SK-N-SH treated with all-trans-retinoic acid at 6 μM for 48 hours (cell line): ENCODE results near the gene TYSND1.

Source experiments
- ATAC-seq: fragments of 200-7000 bp; cut with Tn5 transposase; 3 replicates; pipeline ENCODE4 v1.9.1; 2020; ENCODE audit warnings: mild to moderate bottlenecking, moderate library complexity
- ARNTL ChIP-seq: fragments of 450-650 bp; formaldehyde crosslinking; IDR thresholded peaks from 2 replicates; pipeline ENCODE4 v1.5.0; 2020; ENCODE audit warnings: low read depth, mild to moderate bottlenecking, moderate library complexity, borderline replicate concordance
- BACH2 ChIP-seq: fragments of 250-450 bp; sonication (Bioruptor Pico); IDR thresholded peaks from 2 replicates; pipeline ENCODE4 v1.9.0; 2021; ENCODE audit warnings: mild to moderate bottlenecking, borderline replicate concordance
- CREB5 ChIP-seq: fragments of 250-450 bp; sonication (Bioruptor Pico); IDR thresholded peaks from 2 replicates; pipeline ENCODE4 v1.5.1; 2020; ENCODE audit warnings: low read depth, mild to moderate bottlenecking, moderate library complexity
- CSDC2 ChIP-seq: fragments of 250-450 bp; sonication (Bioruptor Pico); IDR thresholded peaks from 2 replicates; pipeline ENCODE4 v1.5.0; 2020; ENCODE audit warnings: mild to moderate bottlenecking, moderate library complexity
- ESRRG ChIP-seq: fragments of 250-450 bp; sonication (Bioruptor Pico); IDR thresholded peaks from 2 replicates; pipeline ENCODE4 v1.6.1; 2021; ENCODE audit warnings: mild to moderate bottlenecking
- GLIS3 ChIP-seq: fragments of 250-450 bp; sonication (Bioruptor Pico); IDR thresholded peaks from 2 replicates; pipeline ENCODE4 v1.5.0; 2020; ENCODE audit warnings: mild to moderate bottlenecking, moderate library complexity
- ISL1 ChIP-seq: fragments of 250-450 bp; sonication (Bioruptor Pico); IDR thresholded peaks from 2 replicates; pipeline ENCODE4 v2.1.2; 2022; ENCODE audit warnings: mild to moderate bottlenecking, moderate library complexity
- OSR1 ChIP-seq: fragments of 250-450 bp; sonication (Bioruptor Pico); IDR thresholded peaks from 2 replicates; pipeline ENCODE4 v1.8.0; 2022; ENCODE audit warnings: moderate library complexity, mild to moderate bottlenecking, inconsistent platforms
- PPARA ChIP-seq: fragments of 250-450 bp; sonication (Bioruptor Pico); IDR thresholded peaks from 2 replicates; pipeline ENCODE4 v1.5.0; 2020; ENCODE audit warnings: mild to moderate bottlenecking, borderline replicate concordance
- RARB ChIP-seq: fragments of 250-450 bp; sonication (Bioruptor Pico); IDR thresholded peaks from 2 replicates; pipeline ENCODE4 v1.8.0; 2021; ENCODE audit warnings: mild to moderate bottlenecking, moderate library complexity
- SNAI2 ChIP-seq: fragments of 250-450 bp; sonication (Bioruptor Pico); IDR thresholded peaks from 2 replicates; pipeline ENCODE4 v1.5.0; 2020; ENCODE audit warnings: mild to moderate bottlenecking, moderate library complexity
- TCF4 ChIP-seq: fragments of 250-450 bp; sonication (Bioruptor Pico); IDR thresholded peaks from 2 replicates; pipeline ENCODE4 v1.8.0; 2021; ENCODE audit warnings: mild to moderate bottlenecking, moderate library complexity, borderline replicate concordance
- TOX ChIP-seq: fragments of 250-450 bp; sonication (Bioruptor Pico); IDR thresholded peaks from 2 replicates; pipeline ENCODE4 v1.8.0; 2021; ENCODE audit warnings: mild to moderate bottlenecking, moderate library complexity, borderline replicate concordance
- TSHZ2 ChIP-seq: fragments of 250-450 bp; sonication (Bioruptor Pico); IDR thresholded peaks from 2 replicates; pipeline ENCODE4 v1.5.0; 2020; ENCODE audit warnings: mild to moderate bottlenecking, moderate library complexity
- ZC3H10 ChIP-seq: fragments of 250-450 bp; sonication (Bioruptor Pico); IDR thresholded peaks from 2 replicates; pipeline ENCODE4 v1.5.1; 2021; ENCODE audit warnings: mild to moderate bottlenecking, moderate library complexity
- ZFP3 ChIP-seq: fragments of 250-450 bp; sonication (Bioruptor Pico); IDR thresholded peaks from 2 replicates; pipeline ENCODE4 v1.5.0; 2020; ENCODE audit warnings: mild to moderate bottlenecking, moderate library complexity
- ZFP30 ChIP-seq: fragments of 450-650 bp; formaldehyde crosslinking; IDR thresholded peaks from 2 replicates; pipeline ENCODE4 v1.5.0; 2022; ENCODE audit warnings: mild to moderate bottlenecking, moderate library complexity
- ZNF565 ChIP-seq: fragments of 450-650 bp; formaldehyde crosslinking; conservative IDR thresholded peaks from 2 replicates; pipeline ENCODE4 v1.5.0; 2020; ENCODE audit warnings: low read depth, mild to moderate bottlenecking, moderate library complexity
- ZNF70 ChIP-seq: fragments of 450-650 bp; formaldehyde crosslinking; IDR thresholded peaks from 2 replicates; pipeline ENCODE4 v1.5.0; 2020; ENCODE audit warnings: mild to moderate bottlenecking, moderate library complexity
- ZNF8 ChIP-seq: fragments of 450-650 bp; formaldehyde crosslinking; IDR thresholded peaks from 2 replicates; pipeline ENCODE4 v1.5.0; 2020; ENCODE audit warnings: mild to moderate bottlenecking, moderate library complexity
- TF ChIP-seq, protein P1 (sequence below): fragments of 250-450 bp; sonication (Bioruptor Pico); IDR thresholded peaks from 2 replicates; pipeline ENCODE4 v1.8.0; 2021; ENCODE audit warnings: low read depth, mild to moderate bottlenecking, moderate library complexity, borderline replicate concordance
- TF ChIP-seq, protein P2 (sequence below): fragments of 250-450 bp; sonication (Bioruptor Pico); IDR thresholded peaks from 2 replicates; pipeline ENCODE4 v1.8.0; 2020; ENCODE audit warnings: mild to moderate bottlenecking, moderate library complexity, borderline replicate concordance
- TF ChIP-seq, protein P3 (sequence below): fragments of 250-450 bp; sonication (Bioruptor Pico); IDR thresholded peaks from 2 replicates; pipeline ENCODE4 v1.5.1; 2021; ENCODE audit warnings: mild to moderate bottlenecking, moderate library complexity

The TYSND1 gene

GRCh38 chr10:70092389-70092718 lies 54.1 kb downstream of the TYSND1 start (continued):
- TF ChIP-seq ARNTL (CRISPR knock-in tag) (no peak), GLIS3 (no peak), ZFP3 (CRISPR knock-in tag) (no peak)

DNA sequence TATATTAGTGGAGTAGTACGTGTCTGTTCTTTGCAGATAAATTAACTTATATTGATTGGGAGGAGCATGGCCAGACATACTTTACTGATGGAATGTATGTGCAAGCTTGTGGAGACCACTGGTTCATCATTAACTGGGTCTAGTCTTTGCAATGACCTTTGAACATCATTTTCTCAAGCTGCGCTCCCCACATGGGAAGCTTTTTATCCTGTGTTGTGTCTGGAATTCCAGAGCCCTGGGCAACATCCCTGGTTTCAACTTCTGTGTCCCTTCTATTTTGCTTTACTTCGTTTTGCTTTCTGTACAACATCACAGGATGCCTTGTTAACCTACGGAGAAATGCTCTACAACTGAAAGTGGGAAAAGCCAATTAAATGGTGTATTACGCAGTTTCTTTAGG lies 55.5 kb downstream of the TYSND1 start:
- TF ChIP-seq ZFP3 (CRISPR knock-in tag) (no peak), ARNTL (CRISPR knock-in tag) (no peak), ESRRG (CRISPR knock-in tag) (no peak), ZNF70 (CRISPR knock-in tag) (no peak), ZNF8 (CRISPR knock-in tag) (no peak), ZC3H10 (no peak), TOX (no peak), OSR1 (CRISPR knock-in tag) (no peak), ISL1 (CRISPR knock-in tag) (no peak), ZNF565 (CRISPR knock-in tag) (no peak), BACH2 (CRISPR knock-in tag) (no peak), RARB (no peak)
- TF ChIP-seq, protein P1, sequence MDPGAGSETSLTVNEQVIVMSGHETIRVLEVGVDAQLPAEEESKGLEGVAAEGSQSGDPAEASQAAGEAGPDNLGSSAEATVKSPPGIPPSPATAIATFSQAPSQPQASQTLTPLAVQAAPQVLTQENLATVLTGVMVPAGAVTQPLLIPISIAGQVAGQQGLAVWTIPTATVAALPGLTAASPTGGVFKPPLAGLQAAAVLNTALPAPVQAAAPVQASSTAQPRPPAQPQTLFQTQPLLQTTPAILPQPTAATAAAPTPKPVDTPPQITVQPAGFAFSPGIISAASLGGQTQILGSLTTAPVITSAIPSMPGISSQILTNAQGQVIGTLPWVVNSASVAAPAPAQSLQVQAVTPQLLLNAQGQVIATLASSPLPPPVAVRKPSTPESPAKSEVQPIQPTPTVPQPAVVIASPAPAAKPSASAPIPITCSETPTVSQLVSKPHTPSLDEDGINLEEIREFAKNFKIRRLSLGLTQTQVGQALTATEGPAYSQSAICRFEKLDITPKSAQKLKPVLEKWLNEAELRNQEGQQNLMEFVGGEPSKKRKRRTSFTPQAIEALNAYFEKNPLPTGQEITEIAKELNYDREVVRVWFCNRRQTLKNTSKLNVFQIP (CRISPR knock-in tag): no peak
- TF ChIP-seq, protein P2, sequence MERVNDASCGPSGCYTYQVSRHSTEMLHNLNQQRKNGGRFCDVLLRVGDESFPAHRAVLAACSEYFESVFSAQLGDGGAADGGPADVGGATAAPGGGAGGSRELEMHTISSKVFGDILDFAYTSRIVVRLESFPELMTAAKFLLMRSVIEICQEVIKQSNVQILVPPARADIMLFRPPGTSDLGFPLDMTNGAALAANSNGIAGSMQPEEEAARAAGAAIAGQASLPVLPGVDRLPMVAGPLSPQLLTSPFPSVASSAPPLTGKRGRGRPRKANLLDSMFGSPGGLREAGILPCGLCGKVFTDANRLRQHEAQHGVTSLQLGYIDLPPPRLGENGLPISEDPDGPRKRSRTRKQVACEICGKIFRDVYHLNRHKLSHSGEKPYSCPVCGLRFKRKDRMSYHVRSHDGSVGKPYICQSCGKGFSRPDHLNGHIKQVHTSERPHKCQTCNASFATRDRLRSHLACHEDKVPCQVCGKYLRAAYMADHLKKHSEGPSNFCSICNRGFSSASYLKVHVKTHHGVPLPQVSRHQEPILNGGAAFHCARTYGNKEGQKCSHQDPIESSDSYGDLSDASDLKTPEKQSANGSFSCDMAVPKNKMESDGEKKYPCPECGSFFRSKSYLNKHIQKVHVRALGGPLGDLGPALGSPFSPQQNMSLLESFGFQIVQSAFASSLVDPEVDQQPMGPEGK (CRISPR knock-in tag): no peak
- ATAC-seq: no peak

DNA sequence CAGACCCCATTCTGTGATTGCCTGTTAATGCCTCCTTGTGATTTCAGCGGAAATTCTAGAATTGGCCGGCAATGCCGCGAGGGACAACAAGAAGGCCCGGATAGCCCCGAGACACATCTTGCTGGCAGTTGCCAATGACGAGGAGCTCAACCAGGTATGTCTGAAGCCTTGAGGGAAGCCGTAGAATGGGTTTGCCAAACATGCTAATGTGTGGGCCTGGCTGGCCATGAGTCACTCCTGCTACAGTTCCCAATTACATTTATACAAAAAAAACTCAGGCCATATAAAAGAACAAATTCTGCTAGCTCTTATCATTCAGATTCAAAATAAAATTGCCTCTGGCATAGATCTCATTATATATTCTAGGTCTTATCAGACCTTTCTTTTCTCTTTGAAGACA lies 56.5 kb downstream of the TYSND1 start:
- TF ChIP-seq RARB (no peak), BACH2 (CRISPR knock-in tag) (no peak), TOX (no peak), ZC3H10 (no peak), OSR1 (CRISPR knock-in tag) (no peak), TSHZ2 (CRISPR knock-in tag) (no peak), ZFP3 (CRISPR knock-in tag) (no peak), ESRRG (CRISPR knock-in tag) (no peak), CREB5 (CRISPR knock-in tag) (no peak), SNAI2 (CRISPR knock-in tag) (no peak), CSDC2 (no peak), TCF4 (CRISPR knock-in tag) (no peak), PPARA (CRISPR knock-in tag) (no peak), ZFP30 (CRISPR knock-in tag) (no peak), ZNF70 (CRISPR knock-in tag) (no peak)
- TF ChIP-seq, protein P3, sequence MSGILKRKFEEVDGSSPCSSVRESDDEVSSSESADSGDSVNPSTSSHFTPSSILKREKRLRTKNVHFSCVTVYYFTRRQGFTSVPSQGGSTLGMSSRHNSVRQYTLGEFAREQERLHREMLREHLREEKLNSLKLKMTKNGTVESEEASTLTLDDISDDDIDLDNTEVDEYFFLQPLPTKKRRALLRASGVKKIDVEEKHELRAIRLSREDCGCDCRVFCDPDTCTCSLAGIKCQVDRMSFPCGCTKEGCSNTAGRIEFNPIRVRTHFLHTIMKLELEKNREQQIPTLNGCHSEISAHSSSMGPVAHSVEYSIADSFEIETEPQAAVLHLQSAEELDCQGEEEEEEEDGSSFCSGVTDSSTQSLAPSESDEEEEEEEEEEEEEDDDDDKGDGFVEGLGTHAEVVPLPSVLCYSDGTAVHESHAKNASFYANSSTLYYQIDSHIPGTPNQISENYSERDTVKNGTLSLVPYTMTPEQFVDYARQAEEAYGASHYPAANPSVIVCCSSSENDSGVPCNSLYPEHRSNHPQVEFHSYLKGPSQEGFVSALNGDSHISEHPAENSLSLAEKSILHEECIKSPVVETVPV (CRISPR knock-in tag): no peak
- ATAC-seq: no peak
